BLaER1 (cell line): ENCODE data around the gene SMARCC1.
"Not testable (repeated sequence)": the region's sequence is repeated elsewhere in the genome, so short reads cannot be mapped to it uniquely, and the experiment has no call there.

Experiments used
- H3K27ac ChIP-seq: shearing (Covaris generic); formaldehyde crosslinking; 2 replicates; pipeline ENCODE4 v1.8.1; 2022
- H3K27me3 ChIP-seq: shearing (Covaris generic); formaldehyde crosslinking; 2 replicates; pipeline ENCODE4 v1.8.1; 2022
- H3K36me3 ChIP-seq: shearing (Covaris generic); formaldehyde crosslinking; 2 replicates; pipeline ENCODE4 v1.8.1; 2022
- H3K4me1 ChIP-seq: shearing (Covaris generic); formaldehyde crosslinking; 2 replicates; pipeline ENCODE4 v1.8.1; 2022
- H3K4me2 ChIP-seq: shearing (Covaris generic); formaldehyde crosslinking; 2 replicates; pipeline ENCODE4 v1.8.1; 2022
- H3K4me3 ChIP-seq: shearing (Covaris generic); formaldehyde crosslinking; 2 replicates; pipeline ENCODE4 v1.8.1; 2022
- H3K9ac ChIP-seq: shearing (Covaris generic); formaldehyde crosslinking; 2 replicates; pipeline ENCODE4 v1.8.1; 2022
- H3K9me3 ChIP-seq: shearing (Covaris generic); formaldehyde crosslinking; 2 replicates; pipeline ENCODE4 v1.8.1; 2022
- H4K20me1 ChIP-seq: shearing (Covaris generic); formaldehyde crosslinking; 2 replicates; pipeline ENCODE4 v1.8.1; 2022
- Cebpa-rat ChIP-seq: shearing (Covaris generic); IDR thresholded peaks from 2 replicates; pipeline ENCODE4 v1.8.1; 2022

Gene SMARCC1

GRCh38 chr3:47781685-47782445 lies at the start of gene SMARCC1:
Gene SMARCC1 (minus strand): TSS chr3:47781893. CDS start chr3:47781797, 96 bp downstream.
- H3K36me3 ChIP-seq: peaks cover 18% of the 10 kb centered on the region; the same call in 1 of the 2 replicates
- H3K27ac ChIP-seq: peak within 1 kb of the TSS; percentile 100
- H3K9me3 ChIP-seq: no peaks in the 10 kb centered on the region
- peak within 1 kb of the TSS; percentile 100 for H3K9ac ChIP-seq
- H3K4me2 ChIP-seq: peak within 1 kb of the TSS; percentile 92
- peaks cover 38% of the 10 kb centered on the region for H4K20me1 ChIP-seq
- H3K27me3 ChIP-seq: no peaks in the 10 kb centered on the region
- peak within 1 kb of the TSS; percentile 98 for H3K4me3 ChIP-seq
- no peak for TF ChIP-seq Cebpa-rat
- H3K4me1 ChIP-seq: peaks cover 45% of the 10 kb centered on the region

GRCh38 chr3:47829482-47829881 lies 47.8 kb upstream of the SMARCC1 start:
- not testable (repeated sequence) for H3K27ac ChIP-seq, H3K27me3 ChIP-seq, H3K4me3 ChIP-seq, H3K4me2 ChIP-seq, H3K9me3 ChIP-seq, H3K9ac ChIP-seq
- Histone ChIP-seq H3K4me1 (peaks cover 34% of the 10 kb centered on the region), H3K36me3 (peaks cover 84% of the 10 kb centered on the region), H4K20me1 (peaks cover 85% of the 10 kb centered on the region)

GRCh38 chr3:47825590-47825989 lies 43.9 kb upstream of the SMARCC1 start:
- Histone ChIP-seq H3K9me3 (peaks cover 19% of the 10 kb centered on the region; the same call in 1 of the 2 replicates), H3K27me3 (no peaks in the 10 kb centered on the region), H3K4me3 (peak overlapping the region; percentile 95), H4K20me1 (peaks cover 50% of the 10 kb centered on the region), H3K4me2 (peak overlapping the region; percentile 96), H3K9ac (peak overlapping the region; percentile 98), H3K27ac (peak overlapping the region; percentile 97), H3K4me1 (peaks cover 45% of the 10 kb centered on the region), H3K36me3 (peaks cover 66% of the 10 kb centered on the region)
- no peak for TF ChIP-seq Cebpa-rat

GRCh38 chr3:47824541-47825473 lies 43.1 kb upstream of the SMARCC1 start:
- peak overlapping the region; percentile 96 for H3K4me2 ChIP-seq
- no peaks in the 10 kb centered on the region for H3K27me3 ChIP-seq
- H3K27ac ChIP-seq: peak overlapping the region; percentile 97
- H3K4me3 ChIP-seq: peak overlapping the region; percentile 95
- H3K9me3 ChIP-seq: peaks cover 19% of the 10 kb centered on the region; the same call in 1 of the 2 replicates
- peaks cover 46% of the 10 kb centered on the region for H4K20me1 ChIP-seq
- H3K4me1 ChIP-seq: peaks cover 45% of the 10 kb centered on the region
- peak overlapping the region; percentile 98 for H3K9ac ChIP-seq
- no peak for TF ChIP-seq Cebpa-rat
- peaks cover 66% of the 10 kb centered on the region for H3K36me3 ChIP-seq

- Histone ChIP-seq H3K4me3 (no peak overlapping the region), H4K20me1 (peaks cover 42% of the 10 kb centered on the region), H3K9ac (no peak overlapping the region), H3K4me1 (no peaks in the 10 kb centered on the region), H3K9me3 (peaks cover 17% of the 10 kb centered on the region; the same call in 1 of the 2 replicates), H3K4me2 (no peak overlapping the region), H3K36me3 (peaks cover 99% of the 10 kb centered on the region), H3K27ac (no peak overlapping the region), H3K27me3 (no peaks in the 10 kb centered on the region)
- TF ChIP-seq Cebpa-rat: no peak
Measured at GRCh38 chr3:47817609-47818008, 35.9 kb upstream of the SMARCC1 start.

- Histone ChIP-seq H3K9me3 (no peaks in the 10 kb centered on the region), H3K27ac (no peak overlapping the region), H4K20me1 (peaks cover 64% of the 10 kb centered on the region), H3K36me3 (peaks cover 99% of the 10 kb centered on the region), H3K27me3 (no peaks in the 10 kb centered on the region), H3K9ac (no peak overlapping the region), H3K4me1 (no peaks in the 10 kb centered on the region), H3K4me3 (no peak overlapping the region), H3K4me2 (no peak overlapping the region)
- no peak for TF ChIP-seq Cebpa-rat
Measured at GRCh38 chr3:47813551-47814177, 32.0 kb upstream of the SMARCC1 start.

- H3K4me3 ChIP-seq: peak overlapping the region; percentile 81
- H4K20me1 ChIP-seq: peaks cover 13% of the 10 kb centered on the region; the same call in 1 of the 2 replicates
- H3K27ac ChIP-seq: 0 out of 2 replicates have a peak overlapping the region, but pooled peaks have one; percentile 95
- TF ChIP-seq Cebpa-rat: no peak
- peak overlapping the region; percentile 93 for H3K4me2 ChIP-seq
- H3K9me3 ChIP-seq: no peaks in the 10 kb centered on the region
- H3K4me1 ChIP-seq: peaks cover 35% of the 10 kb centered on the region
- H3K27me3 ChIP-seq: no peaks in the 10 kb centered on the region
- peak overlapping the region; percentile 96; the same call in 1 of the 2 replicates for H3K9ac ChIP-seq
- peaks cover 47% of the 10 kb centered on the region for H3K36me3 ChIP-seq
Measured at GRCh38 chr3:47804577-47804976, 22.9 kb upstream of the SMARCC1 start.

GRCh38 chr3:47803480-47804025 lies 21.9 kb upstream of the SMARCC1 start:
- peak overlapping the region; percentile 93 for H3K4me2 ChIP-seq
- H3K4me1 ChIP-seq: peaks cover 35% of the 10 kb centered on the region
- H3K36me3 ChIP-seq: peaks cover 37% of the 10 kb centered on the region
- no peaks in the 10 kb centered on the region for H3K27me3 ChIP-seq
- peaks cover 3% of the 10 kb centered on the region; the same call in 1 of the 2 replicates for H4K20me1 ChIP-seq
- peak overlapping the region; percentile 95 for H3K27ac ChIP-seq
- no peaks in the 10 kb centered on the region for H3K9me3 ChIP-seq
- TF ChIP-seq Cebpa-rat: no peak
- peak overlapping the region; percentile 96 for H3K9ac ChIP-seq
- peak overlapping the region; percentile 81 for H3K4me3 ChIP-seq
